HG03354 (cell line): ENCODE measurements around the gene PRAC1.
"Not testable (repeated sequence)": the region's sequence is repeated elsewhere in the genome, so short reads cannot be mapped to it uniquely, and the experiment has no call there.

Source experiments
- ATAC-seq: cut with Tn5 transposase; IDR thresholded peaks from one replicate; pipeline ENCODE4 v1.9.1; 2021; ENCODE audit warnings: mild to moderate bottlenecking; ENCODE audit not compliant: unreplicated experiment, poor library complexity, severe bottlenecking

The PRAC1 gene

DNA sequence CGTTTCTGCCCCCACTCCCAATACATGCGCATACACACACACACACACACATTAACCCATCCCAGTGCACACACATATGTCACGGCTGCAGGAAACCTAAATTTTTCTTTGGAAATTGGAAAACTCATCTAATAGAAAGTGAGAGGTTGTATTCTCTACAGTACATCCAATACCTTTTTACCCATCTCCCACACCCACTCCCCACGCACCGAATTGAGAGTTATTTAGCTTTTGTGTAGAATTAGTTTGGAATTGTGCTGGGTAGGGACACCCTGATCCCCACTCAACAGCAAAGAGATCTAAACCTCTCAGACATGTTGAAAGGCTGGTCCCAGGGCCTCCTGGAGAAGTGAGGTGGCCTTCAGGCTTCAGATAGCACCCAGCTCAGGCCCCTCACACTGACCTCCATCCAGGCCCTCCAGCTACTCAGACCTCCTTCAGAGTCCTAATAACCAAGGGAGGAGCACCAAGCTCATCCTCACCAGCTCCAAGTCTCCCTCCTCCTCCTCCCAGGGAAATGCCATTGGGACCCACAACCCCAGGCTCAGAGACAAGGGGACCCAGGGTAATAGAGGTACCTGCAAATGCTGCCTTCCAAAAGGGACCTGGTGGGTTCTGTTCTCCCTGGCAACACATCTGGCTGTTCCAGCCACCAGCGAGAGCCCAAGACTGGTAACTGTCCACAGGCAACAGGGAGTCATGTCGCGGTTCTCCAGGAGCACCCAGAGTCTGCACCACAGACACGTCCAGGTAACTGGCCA is 5.3 kb upstream of the PRAC1 start:
- ATAC-seq: no peak

DNA sequence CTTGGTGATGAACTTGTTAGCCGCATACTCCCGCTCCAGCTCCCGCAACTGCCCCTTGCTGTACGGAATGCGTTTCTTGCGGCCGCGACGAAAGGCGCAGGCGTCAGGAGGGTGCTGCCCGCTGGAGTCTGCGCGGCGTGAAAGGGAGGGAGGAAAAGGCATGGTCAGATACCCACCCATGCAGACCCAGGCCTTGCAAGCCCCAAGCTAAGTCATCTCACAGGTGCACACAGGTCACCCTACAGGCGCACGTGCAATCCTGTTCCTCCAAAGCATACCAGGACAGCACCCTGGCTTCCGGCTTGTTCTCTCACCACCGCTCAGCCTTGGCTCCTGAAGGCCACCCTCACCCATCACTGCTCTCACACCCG is 4.6 kb upstream of the PRAC1 start:
- no peak for ATAC-seq

DNA sequence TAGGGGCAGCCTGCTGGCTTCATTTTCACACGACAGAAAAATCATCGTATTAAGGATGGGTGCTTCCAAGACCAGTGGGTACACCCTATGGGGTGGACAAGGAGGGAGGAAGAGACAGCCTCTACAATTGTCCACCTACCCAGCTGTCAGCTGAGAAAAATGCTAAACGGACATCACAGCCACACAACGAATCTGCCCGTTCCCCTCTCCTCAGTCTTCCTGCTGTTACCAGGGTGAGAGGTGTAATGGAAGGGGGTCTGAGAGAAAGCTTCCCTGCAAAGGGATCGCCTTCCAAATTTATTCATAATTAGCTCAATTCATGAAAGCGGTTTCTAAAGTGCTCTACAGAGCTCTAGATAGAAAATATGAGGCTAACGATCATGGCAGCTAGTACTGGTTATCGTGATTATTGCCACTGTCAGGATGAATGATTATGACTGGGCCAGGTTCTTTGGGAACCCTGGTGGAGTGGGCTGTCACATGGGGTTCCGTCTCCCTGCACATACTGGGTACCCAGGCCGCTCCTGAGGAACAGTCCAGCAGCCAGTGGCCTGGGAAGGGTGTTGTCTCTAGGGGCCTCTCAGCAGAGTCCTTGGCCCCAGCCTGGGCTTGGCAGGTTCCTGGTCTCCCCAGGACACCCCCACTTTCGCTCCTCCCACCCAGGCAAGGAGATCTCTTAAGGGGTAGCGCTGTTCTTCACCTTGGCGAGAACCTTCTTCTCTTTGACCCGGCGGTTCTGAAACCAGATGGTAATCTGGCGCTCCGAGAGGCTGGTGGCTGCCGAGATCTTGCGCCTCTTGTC is 4.0 kb upstream of the PRAC1 start:
- ATAC-seq: no peak

DNA sequence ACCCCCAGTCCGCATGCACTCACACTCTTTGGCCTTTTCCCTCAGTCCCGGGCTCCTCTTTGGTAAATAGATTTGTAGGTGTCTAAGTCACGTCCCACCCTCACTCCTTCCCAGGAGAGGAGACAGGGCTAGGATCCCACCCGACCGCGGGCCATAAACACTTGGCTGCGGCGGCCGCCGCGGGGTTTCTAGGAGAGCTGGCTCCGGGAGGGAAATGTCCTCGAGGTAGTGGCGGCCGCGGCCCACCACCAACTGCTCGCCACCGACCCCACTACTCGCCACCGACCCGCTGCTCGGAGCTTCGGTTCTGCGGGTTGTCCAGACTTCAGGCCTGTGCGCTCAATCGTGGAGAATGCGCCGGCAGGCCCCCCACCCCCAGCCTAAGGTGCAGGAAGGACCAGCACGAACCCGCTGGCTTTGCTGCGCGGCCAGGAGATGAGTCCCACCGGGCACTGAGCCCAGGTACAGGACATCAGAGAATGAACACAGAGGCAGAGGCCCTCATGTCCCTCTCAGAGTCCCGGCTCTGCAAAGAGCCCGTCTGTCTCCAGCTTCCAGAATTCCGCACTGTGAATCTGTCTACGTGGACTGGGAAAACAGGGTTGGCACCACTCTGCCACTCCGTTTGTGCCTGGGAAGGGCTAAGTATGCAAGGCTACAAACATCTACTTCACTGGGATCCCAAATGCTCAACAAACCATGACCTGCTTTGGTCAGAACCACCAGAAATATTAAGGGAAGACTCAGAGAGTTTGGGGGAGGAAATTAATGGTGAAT is 3.2 kb upstream of the PRAC1 start:
- ATAC-seq: no peak

DNA sequence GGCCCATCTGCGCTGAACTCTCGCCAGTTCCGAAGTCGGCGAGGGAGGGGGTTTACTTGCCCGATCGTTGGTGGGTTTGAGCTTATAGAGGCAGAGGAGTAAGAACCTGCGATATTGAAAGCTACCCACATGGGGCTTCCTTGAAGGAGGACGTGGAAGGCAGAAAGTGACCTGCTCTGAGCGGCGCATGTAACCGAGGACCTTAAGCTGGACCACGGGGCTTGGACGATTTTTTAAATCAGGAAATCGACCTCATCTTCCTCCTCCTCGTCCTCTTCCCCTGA is 2.6 kb upstream of the PRAC1 start:
- ATAC-seq: no peak

DNA sequence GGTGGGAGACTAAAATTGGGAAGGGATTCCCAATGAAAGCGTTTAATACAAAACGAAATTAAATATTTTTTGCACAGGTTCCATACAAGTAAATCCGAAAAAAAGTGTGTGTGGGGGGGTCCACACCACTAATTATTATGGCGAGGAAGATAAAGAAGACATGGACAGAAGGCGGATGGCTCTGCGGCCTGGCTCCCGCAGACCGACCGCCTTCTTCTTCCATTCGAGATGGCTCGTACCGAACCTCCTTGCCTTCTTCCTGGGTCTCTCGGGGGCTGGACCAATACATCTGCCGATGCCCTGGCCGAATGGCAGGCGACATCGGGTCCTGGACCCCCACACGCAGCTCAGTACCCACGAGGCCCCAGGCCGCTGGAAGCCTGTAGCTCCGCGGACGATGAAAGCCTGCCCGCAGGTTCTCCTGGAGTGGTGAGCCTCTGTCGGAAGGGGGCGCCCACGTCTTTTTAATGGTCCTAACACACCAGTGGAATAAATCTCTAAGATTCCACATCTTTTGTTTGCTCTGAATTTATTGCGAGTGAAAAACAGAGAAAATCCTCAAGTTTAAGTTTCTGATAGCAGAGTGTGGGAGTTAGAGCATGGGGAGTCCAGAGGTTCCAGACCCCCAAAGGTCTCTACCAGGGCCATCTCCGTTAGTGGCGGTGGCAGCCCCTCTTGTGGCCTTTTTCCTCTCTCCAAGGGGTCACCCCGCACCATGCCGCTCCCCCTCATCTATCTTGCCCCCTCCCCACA is 2.1 kb upstream of the PRAC1 start:
- ATAC-seq: no peak

DNA sequence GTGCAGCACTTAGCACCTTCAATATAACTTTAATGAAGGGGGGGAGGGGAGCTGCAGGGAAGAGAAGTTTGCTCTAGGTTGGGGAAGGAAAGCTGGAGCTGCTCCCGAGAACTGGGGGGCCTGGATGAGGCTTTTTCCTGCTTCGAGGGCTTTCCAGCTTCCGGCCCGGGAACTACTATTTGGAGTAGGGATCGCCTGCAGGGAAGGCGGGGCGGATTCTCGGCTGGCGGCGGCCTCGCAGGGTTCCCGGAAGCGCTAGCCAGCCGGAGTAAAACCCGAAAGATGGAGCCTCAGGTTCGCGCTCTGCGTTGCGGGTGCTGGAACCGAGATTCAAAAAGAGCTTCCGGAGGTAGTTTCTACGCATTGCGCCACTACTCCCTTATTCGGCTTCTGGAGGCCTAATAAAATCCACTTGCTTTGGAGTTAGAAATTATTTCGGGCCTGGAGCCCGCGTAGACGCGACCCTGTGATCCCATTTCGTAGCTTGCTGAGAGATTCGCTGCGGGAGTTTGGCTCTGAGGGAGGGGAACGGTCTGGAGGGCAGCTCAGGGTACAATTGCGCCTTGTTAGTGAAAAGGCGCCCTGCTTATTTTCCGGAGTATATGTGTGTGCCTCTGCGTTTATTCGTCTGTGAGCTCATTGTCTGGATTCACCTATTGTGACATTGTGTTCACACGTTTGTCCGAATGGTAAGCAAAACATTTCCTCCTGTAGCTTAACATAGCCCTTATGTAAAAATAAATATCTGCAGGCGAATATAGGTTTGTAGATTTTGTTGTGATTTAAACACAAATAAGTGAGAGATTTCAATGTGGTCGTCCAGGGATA is 1.3 kb upstream of the PRAC1 start:
- no peak for ATAC-seq

DNA sequence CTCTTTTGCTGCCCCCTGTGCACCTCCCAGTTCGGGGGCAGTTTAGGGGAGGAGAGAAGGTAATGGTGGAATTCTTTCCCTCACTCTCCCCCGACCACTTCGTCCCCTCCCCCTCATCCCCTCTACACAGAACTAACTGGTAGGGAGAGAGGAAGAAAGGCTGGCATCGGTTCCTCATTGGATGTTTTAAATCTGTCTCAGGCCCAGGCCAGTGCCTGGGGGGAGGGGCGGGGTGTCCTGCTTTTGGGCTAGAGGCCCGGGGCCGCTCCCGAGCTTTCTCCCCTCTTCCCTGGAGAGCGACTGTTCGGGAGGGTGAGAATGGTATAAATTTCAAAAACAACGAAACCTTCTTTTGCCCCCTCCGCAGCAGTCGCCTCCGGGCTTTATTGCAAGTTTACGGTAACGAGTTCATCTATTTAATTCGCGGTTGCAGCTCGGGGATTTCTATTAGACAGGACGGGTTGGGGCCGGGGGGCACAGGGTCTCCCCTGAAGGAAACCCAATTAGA is 651 bp upstream of the PRAC1 start, which contains the start of gene PRAC2:
PRAC2 (plus strand) TSS at position 271 of the 508 bp plus-strand sequence. CDS start 1,226 bp downstream, outside the sequence.
- no peak for ATAC-seq

DNA sequence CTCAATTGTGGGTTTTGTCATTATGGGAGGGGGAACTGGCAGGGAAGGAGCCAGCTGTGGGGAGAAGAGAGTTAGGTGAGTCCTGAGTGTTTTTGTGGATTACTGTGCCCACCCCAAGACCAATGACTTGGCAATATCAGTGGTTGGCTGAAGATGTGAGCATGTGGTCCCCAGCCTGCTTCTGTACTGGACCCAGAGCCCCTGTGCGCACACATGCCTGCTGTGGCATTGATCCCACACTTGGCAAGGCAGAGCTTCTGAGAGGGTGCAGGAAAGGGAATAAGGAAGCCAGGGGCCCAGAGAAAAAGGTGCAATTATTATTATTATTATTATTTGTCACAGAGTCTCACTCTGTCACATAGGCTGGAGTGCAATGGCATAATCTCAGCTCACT is 1.3 kb downstream of the PRAC1 start:
- no peak for ATAC-seq

DNA sequence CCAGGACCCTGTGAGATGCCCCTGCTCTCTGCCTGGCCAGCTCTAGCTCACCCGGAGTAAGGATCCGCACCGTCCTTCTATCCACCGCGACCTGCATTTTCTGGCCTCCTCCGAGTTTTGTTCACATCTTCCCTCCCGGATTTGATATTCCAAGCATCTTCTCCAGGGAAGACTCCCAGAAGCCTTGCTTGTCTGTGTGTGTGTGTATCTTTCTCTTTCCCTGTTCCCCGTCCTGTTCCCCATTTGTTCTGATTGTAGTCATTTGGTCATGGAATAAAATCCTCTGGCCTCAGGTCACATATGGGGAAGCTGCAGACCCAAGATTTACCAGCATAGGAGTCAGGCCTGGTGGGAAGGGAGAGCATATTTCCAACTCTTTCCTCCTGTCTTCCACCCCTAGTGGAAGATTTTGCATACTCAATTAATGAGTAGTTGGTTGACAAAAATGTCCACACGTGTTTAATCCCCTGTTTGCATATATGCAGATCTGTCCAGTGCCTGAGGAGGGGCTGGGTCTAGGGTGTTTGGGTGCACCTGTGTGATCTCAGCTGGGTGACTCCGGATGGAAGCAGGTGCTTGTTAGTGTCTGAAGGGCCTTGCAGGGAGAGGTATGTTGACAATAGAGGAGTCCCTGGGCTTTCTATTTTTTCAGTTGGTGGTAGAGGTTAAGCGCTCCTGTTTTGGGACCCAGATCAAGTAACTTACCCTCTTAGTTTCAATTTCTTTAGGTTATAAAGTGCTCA is 1.9 kb downstream of the PRAC1 start:
- ATAC-seq: no peak

DNA sequence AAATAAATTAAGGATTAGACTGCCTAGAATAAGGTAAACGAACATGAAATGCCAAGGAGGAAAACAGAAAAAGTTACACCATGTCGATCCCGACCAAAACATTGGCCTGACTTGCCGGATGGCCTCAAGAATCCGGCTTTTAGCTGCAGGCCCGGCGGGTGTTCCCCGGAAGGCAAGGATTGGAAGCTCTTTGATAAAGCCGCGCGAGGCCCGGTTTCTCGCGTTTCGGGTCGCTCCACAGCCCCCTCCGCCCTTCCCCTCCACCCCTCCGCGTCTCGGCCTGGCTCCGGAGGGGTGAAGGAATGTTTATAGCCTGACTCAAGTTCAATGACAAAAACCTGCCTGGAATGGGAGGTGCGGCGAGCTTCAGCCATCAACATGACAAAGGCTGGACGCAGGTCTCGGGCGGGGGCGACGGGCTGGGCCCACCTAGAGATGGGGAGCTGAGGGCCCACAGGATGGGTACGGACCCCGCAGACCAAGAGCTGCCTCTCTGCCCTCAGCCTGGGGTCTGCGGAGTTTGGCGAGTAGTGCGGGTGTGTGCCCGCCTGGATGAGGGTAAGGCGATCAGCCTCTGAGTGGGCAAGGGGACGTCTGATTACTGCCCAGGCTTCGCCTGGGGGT is 2.6 kb downstream of the PRAC1 start:
- ATAC-seq: no peak

DNA sequence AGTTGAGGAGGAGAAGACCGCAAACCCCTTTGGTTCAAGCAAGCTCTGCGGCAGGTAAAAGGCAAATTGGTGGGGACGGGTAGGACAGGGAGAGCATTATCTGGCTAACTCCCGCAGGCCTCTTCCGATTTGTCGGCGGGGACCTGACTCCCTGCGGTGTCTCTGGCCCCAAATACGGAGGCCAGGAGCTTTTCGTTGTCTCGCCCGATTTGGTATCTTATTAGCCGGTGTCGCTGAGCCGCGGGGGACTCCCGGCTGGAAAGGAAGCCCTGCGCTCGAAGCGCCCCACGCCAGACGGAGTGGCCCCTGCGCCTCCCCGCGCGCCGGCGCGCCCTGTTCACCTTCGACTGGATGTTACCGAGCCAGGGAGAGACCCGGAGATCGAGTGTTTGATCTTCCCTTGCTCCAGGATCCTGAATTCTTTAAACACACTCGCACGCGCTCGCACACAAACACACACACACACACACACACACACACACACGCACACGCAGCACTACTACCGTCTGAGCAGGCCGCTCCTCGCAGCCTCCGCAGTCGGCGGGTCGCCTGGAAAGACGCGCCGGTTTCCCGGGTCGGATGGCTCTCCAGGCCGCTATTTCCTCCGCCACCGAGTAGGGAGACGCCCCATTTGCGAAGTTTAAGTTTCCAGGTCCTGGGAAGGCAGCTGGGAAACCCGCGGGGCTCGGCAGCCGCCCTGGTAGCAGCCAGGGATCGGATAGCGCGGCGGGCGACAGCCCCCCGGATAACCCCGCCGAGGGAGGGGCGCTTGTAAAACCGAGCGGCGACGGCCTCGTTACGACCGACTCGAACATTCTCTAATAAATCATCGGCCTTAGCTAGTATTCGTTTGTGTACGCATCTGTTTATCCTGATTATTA is 3.3 kb downstream of the PRAC1 start:
- ATAC-seq: no peak

DNA sequence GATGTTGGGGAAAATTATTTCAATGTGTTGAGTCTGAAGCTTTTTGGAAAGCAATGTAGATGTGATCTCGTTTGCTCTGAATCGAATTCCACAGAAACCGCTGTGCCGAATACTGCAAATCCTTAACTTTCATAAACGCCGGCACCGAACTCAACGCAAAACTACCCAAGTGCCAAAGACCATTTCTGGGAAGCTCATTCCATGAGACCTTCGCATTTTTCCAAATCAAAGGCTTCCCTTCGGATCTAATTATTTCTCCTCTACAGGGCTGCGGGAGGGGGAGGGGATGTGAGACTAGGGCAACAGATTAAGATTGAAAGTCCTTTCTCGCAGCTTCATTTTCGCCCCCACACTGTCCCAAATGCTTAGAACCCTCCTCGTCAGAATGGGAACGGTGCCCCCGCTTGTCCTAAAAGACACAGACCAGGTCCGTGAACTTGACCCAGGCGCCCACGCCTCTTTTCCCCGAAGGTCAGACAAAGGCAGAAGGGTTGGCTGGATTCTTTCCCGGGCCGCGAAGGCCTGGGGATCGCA is 4.0 kb downstream of the PRAC1 start:
- ATAC-seq: no peak

DNA sequence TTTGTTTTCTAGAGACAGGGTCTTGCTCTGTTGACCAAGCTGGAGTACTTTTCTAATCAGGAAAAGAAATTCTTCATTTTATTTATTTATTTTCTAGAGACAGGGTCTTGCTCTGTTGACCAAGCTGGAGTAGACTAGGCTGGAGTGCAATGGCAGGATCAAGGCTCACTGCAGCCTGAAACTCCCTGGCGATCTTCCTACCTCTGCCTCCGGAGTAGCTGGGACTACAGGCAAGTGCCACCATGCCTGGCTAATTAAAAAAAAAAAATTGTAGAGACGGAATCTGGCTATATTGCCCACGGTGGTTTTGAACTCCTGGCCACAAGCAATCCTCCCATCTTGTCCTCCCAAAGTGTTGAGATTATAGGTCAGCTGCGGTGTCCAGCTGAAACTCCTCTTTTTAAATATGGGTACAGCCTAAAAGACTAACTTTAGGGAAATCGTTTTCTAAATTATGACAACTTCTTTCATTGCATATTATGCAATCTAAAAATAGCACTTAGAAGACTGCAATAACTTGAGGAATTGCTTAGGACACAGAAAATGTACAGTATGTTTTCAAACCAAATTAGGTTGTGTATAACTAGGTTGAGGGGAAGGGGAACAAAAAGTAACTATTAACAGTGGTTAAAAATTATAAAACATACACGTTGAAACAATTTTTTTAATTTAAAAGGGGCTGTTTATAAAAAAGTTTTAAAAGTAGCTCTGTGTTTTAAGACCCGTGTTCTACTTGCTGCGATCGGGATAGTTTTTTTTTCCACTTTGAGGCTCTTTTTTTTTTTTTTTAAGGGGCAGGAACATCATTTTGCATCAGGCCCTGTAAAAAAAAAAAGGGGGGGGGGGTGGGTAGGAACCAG is 4.7 kb downstream of the PRAC1 start:
- no peak for ATAC-seq

DNA sequence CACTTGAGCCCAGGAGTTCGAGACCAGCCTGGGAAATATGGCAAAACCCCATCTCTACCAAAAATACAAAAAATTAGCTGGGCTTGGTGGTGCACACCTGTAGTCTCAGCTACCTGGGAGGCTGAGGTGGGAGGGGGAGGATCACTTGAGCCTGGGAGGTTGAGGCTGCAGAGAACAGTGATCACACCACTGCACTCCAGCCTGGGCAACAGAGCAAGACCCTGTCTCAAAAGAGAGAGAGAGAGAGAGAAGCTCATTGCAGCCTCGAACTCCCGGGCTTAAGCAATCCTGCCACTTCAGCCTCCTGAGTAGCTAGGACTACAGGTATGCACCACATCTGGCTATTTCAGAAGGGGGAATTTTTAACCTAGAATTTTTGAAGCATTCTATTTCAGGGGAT is 5.8 kb downstream of the PRAC1 start:
- not testable (repeated sequence) for ATAC-seq
